ENCODE results near the gene DICER1.

- TF ChIP-seq CTCF (IDR thresholded peaks at IDR 0.05; ENCODE audit: borderline replicate concordance, extremely low read depth, low read length, poor library complexity, severe bottlenecking) (no peak), EZH2 (IDR thresholded peaks at IDR 0.05; ENCODE audit: borderline replicate concordance, low read depth, low read length, severe bottlenecking) (no peak)
These were observed 37.7 kb upstream of the DICER1 start for GRCh38 chr14:95195031-95195430.

Measured in DND-41 (cell line).